ENCODE data around the gene RIBC1.
"Not testable (repeated sequence)": the region's sequence is repeated elsewhere in the genome, so short reads cannot be mapped to it uniquely, and the experiment has no call there.

RIBC1 gene

DNA sequence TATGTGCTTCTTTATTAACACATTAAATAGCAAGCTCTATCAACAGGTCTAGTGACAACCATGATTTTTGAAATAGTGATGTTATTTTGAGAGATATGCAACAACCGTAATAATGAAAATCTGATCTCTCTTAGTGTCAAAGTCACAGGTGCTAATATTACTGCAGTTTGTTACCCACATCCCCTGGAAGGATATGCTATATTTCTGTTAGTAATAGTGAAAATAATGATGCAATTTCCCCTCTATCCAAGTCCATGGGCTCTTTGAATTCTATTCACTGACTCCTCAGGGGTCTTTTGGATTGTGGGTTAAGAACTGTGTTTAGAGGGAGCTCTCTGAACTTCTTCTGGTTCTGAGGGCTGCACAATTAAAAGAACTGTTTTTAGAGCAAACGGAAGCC, 14.5 kb downstream of the RIBC1 start:
- DNase-seq, result no peak

DNA sequence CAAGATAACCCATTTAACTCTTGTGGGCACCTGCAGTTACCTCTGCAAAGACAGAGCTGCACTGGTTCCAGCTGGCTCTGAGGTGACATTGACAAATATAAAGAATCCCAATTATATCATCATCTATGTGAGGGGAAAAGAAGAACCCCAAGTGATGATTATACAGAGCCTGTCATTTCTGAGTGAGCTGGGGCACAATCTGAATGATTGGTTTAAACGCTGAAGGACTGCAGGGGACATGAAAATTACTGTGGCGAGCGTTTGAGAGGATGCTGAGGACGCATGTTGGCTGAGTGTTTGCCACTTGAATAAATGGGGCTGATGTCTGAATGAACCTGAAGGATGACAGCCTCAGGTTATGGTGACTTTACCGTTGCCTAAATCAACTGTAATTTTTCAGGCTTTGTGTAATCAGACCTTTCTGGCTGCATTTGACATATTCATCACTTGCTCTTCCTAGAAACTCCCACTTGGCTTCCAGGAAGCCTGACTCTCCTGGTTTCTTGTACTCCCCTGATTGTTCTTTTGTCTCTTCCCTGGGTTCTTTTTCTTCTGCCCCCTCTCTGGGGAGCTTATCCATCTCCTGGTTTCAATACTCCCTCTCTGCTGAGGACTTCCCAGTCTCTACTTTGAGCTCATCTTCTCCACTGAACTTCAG, 15.6 kb downstream of the RIBC1 start:
- DNase-seq, result no peak

DNA sequence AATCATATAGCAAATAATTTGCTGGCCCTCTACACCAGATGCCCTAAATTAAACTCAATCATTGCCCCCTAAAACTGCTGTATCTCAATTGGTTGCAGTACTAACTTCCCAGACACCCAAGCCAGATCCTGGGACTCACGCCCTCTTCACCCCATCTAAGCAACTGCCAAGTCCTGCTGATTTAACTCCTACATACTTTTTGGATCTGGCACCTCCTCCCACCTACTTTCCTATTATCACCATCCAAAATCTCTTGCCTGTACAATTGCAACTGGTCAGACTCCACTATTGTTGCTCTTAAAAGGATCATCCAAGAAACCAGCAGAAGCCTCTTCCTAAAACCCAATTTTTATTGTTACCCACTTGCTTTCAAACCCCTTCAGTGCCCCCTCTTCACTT, 16.2 kb downstream of the RIBC1 start:
- DNase-seq, result no peak

DNA sequence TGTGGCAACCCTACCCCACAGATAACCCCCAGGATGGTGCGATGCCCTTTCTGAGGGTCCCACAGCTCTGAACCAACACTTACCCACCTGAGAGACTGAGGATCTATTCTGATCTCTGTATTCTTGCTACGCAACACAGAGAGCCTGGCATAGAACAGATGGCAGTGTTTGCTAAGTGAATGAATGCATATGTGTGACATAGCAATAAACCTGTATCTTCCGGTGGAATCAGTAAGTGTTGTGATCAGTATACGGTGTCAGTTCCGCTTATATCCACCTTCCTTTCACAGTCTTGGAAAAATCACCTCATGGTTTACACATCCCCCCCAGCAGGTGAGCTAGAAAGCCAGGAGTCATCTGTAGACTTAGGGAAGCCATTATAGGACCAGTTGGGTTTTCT, 17.4 kb downstream of the RIBC1 start:
- DNase-seq, result peak; percentile 38

DNA sequence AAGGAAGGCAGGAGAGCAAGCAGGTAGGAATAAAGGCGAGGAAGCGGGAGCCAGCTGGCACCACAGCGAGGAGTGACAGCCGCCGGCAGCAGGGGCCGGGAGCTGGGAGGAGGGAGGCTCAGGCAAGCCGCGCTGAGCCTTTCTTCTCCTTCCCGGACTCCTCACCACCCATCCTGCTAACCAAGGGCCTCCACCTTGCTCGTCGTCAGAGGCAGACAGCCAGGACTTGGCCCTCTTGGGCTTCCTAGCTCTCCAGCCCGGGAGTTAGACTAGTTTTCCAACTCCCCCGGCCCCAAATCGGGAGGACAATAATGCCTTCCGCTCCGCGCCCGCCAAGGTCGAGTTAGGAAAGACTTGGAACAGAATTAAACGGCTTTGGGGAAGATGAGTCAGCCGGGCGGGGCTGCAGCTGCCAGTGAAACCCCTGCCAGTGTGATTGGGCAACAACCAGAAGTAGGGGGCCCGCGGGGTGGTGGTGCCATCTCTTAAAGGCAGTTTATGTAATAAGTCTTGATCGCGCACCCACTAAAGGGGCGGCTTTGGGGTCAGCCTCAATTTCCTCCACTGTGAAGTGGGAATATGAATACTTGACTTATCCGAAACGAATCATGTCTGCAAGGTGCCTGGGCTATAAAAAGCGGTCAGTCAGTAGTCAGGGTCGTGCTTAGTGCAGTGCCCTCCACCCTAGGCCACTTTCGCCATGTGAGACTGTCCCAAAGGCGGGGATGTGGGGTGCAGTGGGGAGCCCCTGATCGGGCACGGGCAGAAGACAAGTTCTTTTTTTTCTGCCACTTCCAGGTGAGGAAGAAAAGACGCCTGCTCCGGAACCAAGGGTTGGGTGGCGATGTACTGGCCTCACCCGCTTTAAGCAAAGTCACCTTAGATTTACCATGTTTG, 18.2 kb downstream of the RIBC1 start:
- DNase-seq, result peak; percentile 9

DNA sequence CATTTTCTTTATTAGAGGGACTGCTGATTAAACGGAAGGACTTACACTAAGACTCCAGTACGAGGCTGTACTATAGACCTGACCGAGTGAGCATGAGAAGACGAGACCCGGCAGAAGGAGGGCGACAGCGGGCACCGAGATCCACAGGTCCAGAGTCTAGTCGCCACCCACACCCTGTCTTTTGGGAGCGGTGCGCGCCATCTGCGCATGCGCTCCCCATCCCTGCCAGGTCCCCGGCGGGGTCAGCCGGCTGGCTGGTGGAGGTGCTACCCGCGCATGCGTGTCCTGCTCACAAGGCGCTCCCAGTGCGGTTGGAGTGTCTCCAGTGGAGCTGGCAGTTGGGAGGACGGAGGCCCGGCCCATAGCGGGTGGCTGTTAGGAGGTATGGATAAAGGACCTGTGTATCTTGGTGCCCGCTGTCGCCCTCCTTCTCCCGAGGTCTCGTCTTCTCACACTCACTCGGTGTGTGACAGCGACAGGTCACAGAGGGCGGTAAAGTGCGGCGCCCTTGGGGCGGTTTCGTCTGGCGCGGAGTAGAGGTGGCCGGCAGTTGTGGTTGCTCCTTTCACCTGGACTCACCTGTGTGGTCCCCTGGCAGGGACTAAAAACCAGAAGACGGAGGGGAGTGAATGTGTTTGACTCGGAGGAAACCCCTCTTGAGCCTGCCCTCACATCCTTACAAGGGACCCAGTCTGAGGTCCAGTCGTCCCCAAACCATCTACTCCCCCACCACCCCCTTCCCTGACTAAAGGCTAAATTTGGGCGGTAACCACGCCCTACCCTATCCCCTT, 19.1 kb downstream of the RIBC1 start:
- peak; percentile 77 for DNase-seq

DNA sequence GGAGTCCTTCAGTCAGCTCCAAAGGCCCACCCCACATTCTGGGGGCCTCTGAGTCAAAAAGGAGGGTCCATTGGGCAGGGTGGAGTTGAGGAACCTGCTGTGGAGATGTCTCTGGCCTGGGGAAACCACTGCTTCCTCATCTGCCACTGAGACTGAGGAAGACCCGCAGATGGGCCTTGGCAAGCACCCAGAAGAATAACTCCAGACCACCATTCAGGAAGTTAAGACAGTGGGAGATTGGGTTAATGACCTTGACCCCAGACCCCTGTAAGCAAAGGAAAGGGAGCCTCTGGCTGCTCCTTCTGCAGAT, 19.6 kb downstream of the RIBC1 start:
- no peak for DNase-seq

DNA sequence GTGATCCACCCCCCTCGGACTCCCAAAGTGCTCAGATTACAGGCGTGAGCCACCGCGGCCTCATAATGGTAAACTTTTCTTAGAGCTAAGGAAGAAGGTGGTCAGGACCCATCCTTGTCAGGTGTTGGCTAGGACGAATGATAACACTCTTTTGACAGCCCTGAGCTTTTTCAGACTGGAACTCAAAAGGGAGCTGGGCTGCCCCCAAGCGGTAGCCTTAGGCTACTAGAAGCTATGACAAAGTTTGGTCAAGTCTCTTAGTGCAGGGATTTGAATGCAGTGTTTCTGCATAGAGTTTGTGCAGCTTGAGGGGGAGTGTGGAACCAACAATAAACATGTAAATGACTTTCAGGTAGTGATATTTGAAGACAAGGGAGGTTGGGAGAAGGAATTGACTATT, 23.3 kb downstream of the RIBC1 start:
- peak; percentile 2 for DNase-seq

DNA sequence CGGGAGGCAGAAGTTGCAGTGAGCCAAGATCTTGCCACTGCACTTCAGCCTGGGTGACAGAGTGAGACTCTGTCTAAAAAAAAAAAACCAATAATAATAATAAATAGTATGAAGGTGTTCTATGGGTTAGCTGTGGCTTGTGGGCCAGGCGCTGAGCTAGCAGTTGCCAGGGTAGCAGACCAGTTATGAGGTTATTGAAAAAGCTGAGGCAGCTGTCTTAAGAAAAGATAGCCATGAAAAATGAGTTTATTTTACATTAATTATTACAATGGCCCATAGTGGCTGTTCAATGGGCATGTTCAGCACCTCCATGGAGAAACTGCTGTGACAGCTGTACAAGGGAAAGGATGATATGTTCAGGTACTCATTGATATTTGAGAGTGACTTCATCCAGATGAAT, 24.8 kb downstream of the RIBC1 start:
- DNase-seq, result no peak

DNA sequence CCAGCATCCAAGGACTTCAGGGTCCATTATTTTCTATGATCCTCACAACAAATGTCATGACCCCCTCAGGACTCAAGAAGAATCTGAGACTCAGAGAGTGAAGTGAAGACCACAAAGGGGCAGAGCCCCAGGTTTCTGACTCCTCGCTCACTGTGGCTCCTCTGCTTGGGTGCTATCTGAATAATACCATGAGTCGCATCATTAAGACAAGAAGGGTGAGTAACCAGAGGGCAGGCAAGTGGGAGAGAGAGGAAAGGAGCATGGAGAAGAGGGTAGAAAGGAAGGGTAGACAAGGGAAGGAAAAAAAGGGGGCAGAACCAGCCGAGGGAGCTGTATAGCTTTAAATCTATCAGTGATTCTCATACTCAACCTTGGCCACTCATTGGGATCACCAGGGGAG, 27.0 kb downstream of the RIBC1 start:
- DNase-seq, result no peak

DNA sequence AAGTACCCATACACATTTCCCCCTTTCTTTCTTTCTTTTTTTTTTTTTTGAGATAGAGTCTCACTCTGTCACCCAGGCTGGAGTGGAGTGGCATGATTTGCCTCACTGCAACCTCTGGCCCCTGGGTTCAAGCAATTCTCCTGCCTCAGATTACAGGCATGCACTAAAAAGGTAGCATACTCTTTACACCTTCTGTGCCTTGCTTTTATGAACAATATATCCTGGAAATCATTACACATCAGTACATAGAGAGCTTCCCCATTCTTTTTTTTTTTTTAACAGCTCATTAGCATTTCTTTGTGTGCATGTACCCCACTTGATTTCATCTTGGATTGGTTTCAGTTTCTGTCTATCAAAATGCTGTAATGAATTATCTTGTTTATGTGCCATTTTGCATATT, 30.1 kb downstream of the RIBC1 start:
- DNase-seq, result no peak

DNA sequence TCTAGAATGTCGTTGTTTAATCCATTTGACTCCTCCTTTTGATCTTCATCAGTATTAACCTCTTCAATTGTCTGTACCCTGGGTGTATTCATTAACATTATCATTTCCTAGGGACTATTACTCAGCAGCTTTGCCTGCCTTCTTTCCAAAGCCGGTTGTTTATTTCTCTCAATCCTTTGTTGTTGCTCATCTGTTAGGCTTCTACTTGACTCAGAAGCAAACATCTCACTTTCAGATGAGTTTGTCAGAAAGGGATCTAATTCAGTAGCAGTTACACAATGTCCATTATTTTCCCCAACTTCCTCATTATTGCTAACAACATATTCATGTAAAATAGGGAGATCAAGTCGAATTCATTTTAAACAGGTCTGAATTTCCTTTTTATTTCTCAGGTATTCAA, 33.6 kb downstream of the RIBC1 start:
- DNase-seq, result no peak

DNA sequence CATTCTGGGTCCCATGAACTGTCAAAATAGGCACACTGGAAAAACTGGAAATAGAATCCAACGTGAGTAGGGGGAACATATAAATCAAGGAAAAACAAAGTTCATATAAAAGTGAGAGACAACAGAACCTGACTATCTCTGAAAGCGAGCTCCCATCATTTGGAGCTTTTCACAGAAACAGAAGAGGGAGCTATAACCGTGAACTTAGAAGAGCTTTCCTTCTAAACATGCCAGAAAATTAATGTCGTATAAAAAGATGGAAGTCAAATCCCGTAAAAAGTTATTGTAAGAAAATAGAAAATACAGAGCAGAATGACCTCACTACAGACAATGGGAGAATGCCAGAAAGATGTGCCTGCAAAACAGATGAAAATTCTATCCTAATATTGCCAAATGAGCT, 35.4 kb downstream of the RIBC1 start:
- no peak for DNase-seq

DNA sequence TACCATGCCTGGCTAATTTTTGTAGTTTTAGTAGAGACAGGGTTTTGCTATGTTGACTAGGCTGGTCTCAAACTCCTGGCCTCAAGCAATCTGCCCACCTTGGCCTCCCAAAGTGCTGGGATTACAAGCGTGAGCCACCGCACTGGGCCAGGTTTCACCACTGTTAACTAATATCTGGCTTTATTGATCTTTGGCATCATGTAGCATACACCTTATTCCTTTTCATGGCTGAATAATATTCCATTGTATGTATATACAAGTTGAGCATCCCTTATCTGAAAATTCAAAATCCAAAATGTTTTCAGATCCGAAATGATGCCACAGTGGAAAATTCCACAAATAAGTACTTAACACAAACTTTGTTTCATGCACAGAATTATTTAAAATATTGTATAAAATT, 46.0 kb downstream of the RIBC1 start:
- DNase-seq, result not testable (repeated sequence)

DNA sequence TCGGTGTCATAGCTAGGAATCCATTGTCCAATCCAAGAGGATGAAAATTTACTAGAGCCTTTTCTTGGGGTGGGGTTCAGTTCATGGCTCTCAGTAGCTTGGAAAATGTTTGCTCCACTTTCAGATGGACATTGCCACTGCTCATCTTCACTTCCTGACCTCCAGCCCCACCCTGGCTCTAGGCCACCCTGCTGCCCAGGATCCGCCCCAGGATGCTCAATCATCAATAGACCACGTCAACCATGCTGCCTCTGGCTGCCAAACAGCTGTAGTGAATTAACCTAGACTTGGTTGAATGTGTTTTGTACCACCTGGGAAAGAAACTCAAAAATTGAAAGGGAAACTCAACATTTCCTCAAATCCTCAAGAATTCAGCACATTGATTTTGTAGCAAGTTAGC, 48.7 kb downstream of the RIBC1 start:
- DNase-seq, result no peak

DNA sequence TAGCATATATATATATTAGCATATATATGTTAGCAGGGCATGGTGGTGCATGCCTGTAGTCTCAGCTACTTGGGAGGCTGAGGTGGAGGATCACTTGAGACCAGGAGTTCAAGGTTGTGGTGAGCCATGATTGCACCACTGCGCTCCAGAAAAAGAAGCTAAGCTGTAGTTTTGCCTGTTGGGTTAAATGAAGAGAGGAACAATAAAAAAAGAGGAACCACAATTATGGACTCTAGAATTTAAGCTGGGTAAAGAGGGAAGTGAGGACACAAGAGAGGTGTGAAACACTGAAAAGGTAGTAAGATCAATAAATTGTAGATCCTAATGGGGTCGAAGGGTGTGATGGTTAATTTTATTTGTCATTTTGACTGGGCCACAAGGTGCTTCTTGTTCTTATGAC, 52.0 kb downstream of the RIBC1 start:
- no peak for DNase-seq

DNA sequence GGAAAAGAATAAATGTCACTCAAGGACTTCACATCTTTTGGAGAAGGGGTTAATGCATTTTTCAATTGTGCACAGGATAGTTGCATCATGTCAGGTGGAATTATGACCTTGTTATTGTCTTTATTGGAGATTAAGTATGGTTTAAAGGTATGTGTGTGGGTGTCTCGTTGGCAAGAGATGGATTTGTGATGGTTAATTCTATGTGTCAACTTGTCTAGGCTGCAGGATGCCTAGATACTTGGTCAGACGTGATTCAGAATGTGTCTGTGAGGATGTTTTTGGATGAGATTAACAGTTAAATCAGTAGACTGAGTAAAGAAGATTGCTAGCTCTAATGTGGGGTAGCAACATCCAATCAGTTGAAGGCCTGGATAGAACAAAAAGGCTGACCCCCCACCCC, 53.7 kb downstream of the RIBC1 start:
- DNase-seq, result no peak

DNA sequence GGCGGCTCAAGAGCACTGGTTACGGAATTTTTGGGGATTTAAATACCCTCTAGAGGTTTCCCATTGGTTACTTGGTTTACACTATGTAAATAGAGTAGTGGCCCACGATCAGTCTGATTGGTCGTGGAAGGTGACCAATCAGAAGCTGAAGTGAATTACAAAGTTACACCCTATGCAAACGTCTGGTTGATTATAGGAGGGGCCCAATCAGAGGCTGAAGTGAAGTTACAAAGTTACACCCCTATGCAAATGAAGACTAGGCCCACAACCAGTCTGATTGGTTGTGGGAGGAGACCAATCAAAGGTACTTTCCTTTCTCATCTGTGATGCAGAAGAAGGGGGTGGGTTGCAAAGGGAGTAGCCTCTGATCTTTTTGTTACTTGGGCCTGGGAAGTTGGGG, 56.6 kb downstream of the RIBC1 start:
- no peak for DNase-seq

Data from NCI-H510A (cell line).